PC-9 (cell line): ENCODE results near the gene CDH13.

Experiments
- EZH2 ChIP-seq: fragments of 200-600 bp; sonication (generic); IDR thresholded peaks from 2 replicates; pipeline ENCODE4 v1.8.0; 2017; ENCODE audit warnings: antibody characterized with exemption, low read depth
- TF ChIP-seq, protein P1 (sequence below): fragments of 200-600 bp; sonication (generic); conservative IDR thresholded peaks from 2 replicates; pipeline ENCODE4 v1.6.1; 2017; ENCODE audit warnings: mixed run types, antibody characterized with exemption, mild to moderate bottlenecking, moderate library complexity

DNA sequence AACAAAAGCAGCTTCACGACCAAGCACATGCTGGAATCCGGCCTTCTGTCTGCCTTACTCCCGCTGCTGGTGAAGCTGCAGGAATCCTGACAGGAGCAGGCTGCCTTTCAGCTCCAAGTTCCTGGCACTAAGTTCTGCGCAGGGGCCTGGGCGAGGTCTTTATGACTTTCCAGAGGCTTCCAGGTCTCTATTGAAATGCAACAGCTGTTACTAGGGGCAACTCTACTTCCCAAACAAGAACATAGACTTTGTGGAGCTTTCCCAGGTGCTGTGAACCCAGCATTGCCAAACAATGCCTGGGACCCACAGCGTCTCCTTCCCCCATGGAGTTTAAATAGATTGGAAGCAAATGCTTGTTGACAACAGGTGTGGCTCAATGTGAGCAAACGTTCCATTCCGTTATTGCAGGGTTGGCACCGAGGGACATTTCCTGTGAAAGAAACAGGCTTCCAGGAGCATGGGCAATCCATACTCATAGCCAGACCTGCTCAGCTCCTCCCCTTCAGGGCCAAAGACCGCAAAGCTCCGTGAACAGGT is 156.0 kb downstream of the CDH13 start:
- TF ChIP-seq, protein P1, sequence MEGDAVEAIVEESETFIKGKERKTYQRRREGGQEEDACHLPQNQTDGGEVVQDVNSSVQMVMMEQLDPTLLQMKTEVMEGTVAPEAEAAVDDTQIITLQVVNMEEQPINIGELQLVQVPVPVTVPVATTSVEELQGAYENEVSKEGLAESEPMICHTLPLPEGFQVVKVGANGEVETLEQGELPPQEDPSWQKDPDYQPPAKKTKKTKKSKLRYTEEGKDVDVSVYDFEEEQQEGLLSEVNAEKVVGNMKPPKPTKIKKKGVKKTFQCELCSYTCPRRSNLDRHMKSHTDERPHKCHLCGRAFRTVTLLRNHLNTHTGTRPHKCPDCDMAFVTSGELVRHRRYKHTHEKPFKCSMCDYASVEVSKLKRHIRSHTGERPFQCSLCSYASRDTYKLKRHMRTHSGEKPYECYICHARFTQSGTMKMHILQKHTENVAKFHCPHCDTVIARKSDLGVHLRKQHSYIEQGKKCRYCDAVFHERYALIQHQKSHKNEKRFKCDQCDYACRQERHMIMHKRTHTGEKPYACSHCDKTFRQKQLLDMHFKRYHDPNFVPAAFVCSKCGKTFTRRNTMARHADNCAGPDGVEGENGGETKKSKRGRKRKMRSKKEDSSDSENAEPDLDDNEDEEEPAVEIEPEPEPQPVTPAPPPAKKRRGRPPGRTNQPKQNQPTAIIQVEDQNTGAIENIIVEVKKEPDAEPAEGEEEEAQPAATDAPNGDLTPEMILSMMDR: no peak
- TF ChIP-seq EZH2: no peak
